ENCODE data around the gene CHST9.

DNA sequence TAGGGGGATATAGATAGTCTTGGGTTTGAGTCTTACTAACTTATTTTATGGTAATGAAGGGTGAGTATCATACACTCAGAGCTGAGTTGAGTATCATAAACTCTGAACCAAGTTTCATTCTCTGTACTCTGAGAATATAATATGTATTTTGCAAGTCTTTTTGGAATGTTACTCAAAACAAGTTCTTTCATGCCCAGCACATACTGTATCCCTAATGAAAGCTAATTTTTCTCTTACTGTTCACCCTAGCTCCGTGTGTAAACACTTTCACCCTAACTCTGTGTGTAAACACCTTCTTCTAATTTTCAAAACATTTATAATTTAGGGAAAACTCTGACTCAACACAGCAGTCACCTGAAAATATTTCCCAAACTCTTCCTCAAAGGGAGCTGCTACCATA is 29.7 kb upstream of the CHST9 start:
- TF ChIP-seq, protein P1, sequence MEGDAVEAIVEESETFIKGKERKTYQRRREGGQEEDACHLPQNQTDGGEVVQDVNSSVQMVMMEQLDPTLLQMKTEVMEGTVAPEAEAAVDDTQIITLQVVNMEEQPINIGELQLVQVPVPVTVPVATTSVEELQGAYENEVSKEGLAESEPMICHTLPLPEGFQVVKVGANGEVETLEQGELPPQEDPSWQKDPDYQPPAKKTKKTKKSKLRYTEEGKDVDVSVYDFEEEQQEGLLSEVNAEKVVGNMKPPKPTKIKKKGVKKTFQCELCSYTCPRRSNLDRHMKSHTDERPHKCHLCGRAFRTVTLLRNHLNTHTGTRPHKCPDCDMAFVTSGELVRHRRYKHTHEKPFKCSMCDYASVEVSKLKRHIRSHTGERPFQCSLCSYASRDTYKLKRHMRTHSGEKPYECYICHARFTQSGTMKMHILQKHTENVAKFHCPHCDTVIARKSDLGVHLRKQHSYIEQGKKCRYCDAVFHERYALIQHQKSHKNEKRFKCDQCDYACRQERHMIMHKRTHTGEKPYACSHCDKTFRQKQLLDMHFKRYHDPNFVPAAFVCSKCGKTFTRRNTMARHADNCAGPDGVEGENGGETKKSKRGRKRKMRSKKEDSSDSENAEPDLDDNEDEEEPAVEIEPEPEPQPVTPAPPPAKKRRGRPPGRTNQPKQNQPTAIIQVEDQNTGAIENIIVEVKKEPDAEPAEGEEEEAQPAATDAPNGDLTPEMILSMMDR (IDR thresholded peaks at IDR 0.05; ENCODE audit: borderline replicate concordance, extremely low read depth, low read length, poor library complexity, severe bottlenecking) = no peak
- no peak for TF ChIP-seq EZH2 (IDR thresholded peaks at IDR 0.05; ENCODE audit: borderline replicate concordance, low read depth, low read length, severe bottlenecking)

Measured in DND-41 (cell line).